Umbilical cord (tissue), 2 donors: Measurements from ENCODE around the gene SMAD5. TPM values are rescaled to one million over a fixed set of nuclear protein-coding genes. Genes with fewer than 3 reads are reported as not detected.

ENCODE experiments used
- DNase-seq: peaks from one replicate; pipeline ENCODE4 v3.0.0-alpha.2; 2015; ENCODE audit warnings: low spot score
- total RNA-seq: library from RNA; depleted of rRNA; stranded (reverse); fragments of >200 nt; gene quantifications from one replicate; pipeline ENCODE4 v1.2.3, GENCODE V29; 2014; ENCODE audit warnings: low replicate concordance; ENCODE audit not compliant: insufficient read depth

Gene SMAD5
- total RNA-seq, 1 donor from 2014 or later: 51.0 TPM

GRCh38 chr5:136114414-136115125 lies 18.1 kb upstream of the SMAD5 start:
- DNase-seq: no peak

- DNase-seq: no peak
Observed at GRCh38 chr5:136115183-136115865, 17.3 kb upstream of the SMAD5 start.

- no peak for DNase-seq
Observed at GRCh38 chr5:136120529-136120928, 12.1 kb upstream of the SMAD5 start.

GRCh38 chr5:136123236-136123768 lies 9.3 kb upstream of the SMAD5 start:
- DNase-seq: no peak

GRCh38 chr5:136127560-136127959 lies 5.1 kb upstream of the SMAD5 start:
- no peak for DNase-seq

- DNase-seq: peak; percentile 64
Observed at GRCh38 chr5:136128481-136128880, 4.2 kb upstream of the SMAD5 start.

GRCh38 chr5:136129445-136129844 lies 3.2 kb upstream of the SMAD5 start:
- DNase-seq: no peak

- DNase-seq: no peak
Observed at GRCh38 chr5:136130581-136130980, 2.1 kb upstream of the SMAD5 start.

- peak; percentile 53 for DNase-seq
Observed at GRCh38 chr5:136132087-136132486, 558 bp upstream of the SMAD5 start.

- peak; percentile 84 for DNase-seq
Observed at GRCh38 chr5:136133222-136133921, 727 bp downstream of the SMAD5 start.

GRCh38 chr5:136133922-136134379 lies 1.3 kb downstream of the SMAD5 start:
- no peak for DNase-seq

GRCh38 chr5:136134653-136135052 lies 2.0 kb downstream of the SMAD5 start:
- no peak for DNase-seq

- no peak for DNase-seq
Observed at GRCh38 chr5:136135536-136135935, 2.9 kb downstream of the SMAD5 start.

GRCh38 chr5:136137497-136138220 lies 5.0 kb downstream of the SMAD5 start:
- DNase-seq: peak; percentile 34

- no peak for DNase-seq
Observed at GRCh38 chr5:136141561-136141960, 8.9 kb downstream of the SMAD5 start.

- DNase-seq: no peak
Observed at GRCh38 chr5:136143312-136143711, 10.7 kb downstream of the SMAD5 start.

GRCh38 chr5:136143763-136144162 lies 11.1 kb downstream of the SMAD5 start:
- DNase-seq: no peak

- no peak for DNase-seq
Observed at GRCh38 chr5:136145030-136145429, 12.4 kb downstream of the SMAD5 start.

GRCh38 chr5:136146201-136146600 lies 13.6 kb downstream of the SMAD5 start:
- no peak for DNase-seq

GRCh38 chr5:136147632-136148031 lies 15.0 kb downstream of the SMAD5 start:
- DNase-seq: no peak

- no peak for DNase-seq
Observed at GRCh38 chr5:136149891-136150290, 17.2 kb downstream of the SMAD5 start.
